Left lobe of liver (tissue), 2 donors: ENCODE results near the gene XRCC3. TPM values are rescaled to one million over a fixed set of nuclear protein-coding genes. Genes with fewer than 3 reads are reported as not detected.

ENCODE experiments used
- ATAC-seq: fragments of 200-7000 bp; cut with Tn5 transposase; one replicate; pipeline ENCODE4 v1.9.1; 2020; ENCODE audit warnings: mild to moderate bottlenecking, moderate library complexity
- DNase-seq: peaks from one replicate; pipeline ENCODE4 v3.0.0-alpha.2; 2020; ENCODE audit warnings: low spot score
- total RNA-seq: library from RNA; stranded (reverse); gene quantifications from one replicate; pipeline ENCODE4 v1.2.1, GENCODE V29; 2021
- donor health status: DM: no; HTN: no; CAD: no; lungs with moderate emphysema.
- donor health status: DM: no; HTN: yes; CAD: no.

XRCC3 gene
- total RNA-seq, 1 donor from 2014 or later, result 1.2 TPM

- no peak for ATAC-seq
- no peak for DNase-seq
Observed at GRCh38 chr14:103727313-103727980, 12.2 kb upstream of the XRCC3 start.

- DNase-seq (no peak), ATAC-seq (no peak)
Observed at GRCh38 chr14:103726474-103726873, 11.2 kb upstream of the XRCC3 start.

- no peak for ATAC-seq
- no peak for DNase-seq
Observed at GRCh38 chr14:103725739-103726395, 10.6 kb upstream of the XRCC3 start.

GRCh38 chr14:103725001-103725682, 9.9 kb upstream of the XRCC3 start:
- ATAC-seq, result no peak
- no peak for DNase-seq

GRCh38 chr14:103724116-103724515, 8.9 kb upstream of the XRCC3 start:
- ATAC-seq (peak; percentile 17), DNase-seq (no peak)

GRCh38 chr14:103723748-103724081, 8.5 kb upstream of the XRCC3 start:
- no peak for DNase-seq
- ATAC-seq, result no peak

- DNase-seq (no peak), ATAC-seq (no peak)
Observed at GRCh38 chr14:103721334-103722120, 6.3 kb upstream of the XRCC3 start.

- ATAC-seq (no peak), DNase-seq (no peak)
Observed at GRCh38 chr14:103719751-103720150, 4.5 kb upstream of the XRCC3 start.

- DNase-seq (no peak), ATAC-seq (no peak)
Observed at GRCh38 chr14:103718572-103718971, 3.3 kb upstream of the XRCC3 start.

- no peak for ATAC-seq
Observed at GRCh38 chr14:103716899-103717411, 1.7 kb upstream of the XRCC3 start.

GRCh38 chr14:103716091-103716801, 995 bp upstream of the XRCC3 start:
- no peak for DNase-seq
- ATAC-seq, result peak; percentile 4

More at GRCh38 chr14:103716899-103717411, 1.7 kb upstream of the XRCC3 start:
- DNase-seq, result no peak

- no peak for DNase-seq
Observed at GRCh38 chr14:103714063-103714724, 1.1 kb downstream of the XRCC3 start.

GRCh38 chr14:103713304-103714062, 1.8 kb downstream of the XRCC3 start:
- DNase-seq, result no peak
- no peak for ATAC-seq

More at GRCh38 chr14:103714063-103714724, 1.1 kb downstream of the XRCC3 start:
- ATAC-seq, result no peak

GRCh38 chr14:103712633-103713247, 2.5 kb downstream of the XRCC3 start:
- ATAC-seq (no peak), DNase-seq (no peak)

GRCh38 chr14:103711516-103712431, 3.5 kb downstream of the XRCC3 start:
- DNase-seq, result no peak
- ATAC-seq, result no peak

- DNase-seq (no peak), ATAC-seq (no peak)
Observed at GRCh38 chr14:103710771-103711377, 4.4 kb downstream of the XRCC3 start.

- ATAC-seq, result no peak
- no peak for DNase-seq
Observed at GRCh38 chr14:103709814-103710213, 5.4 kb downstream of the XRCC3 start.
